HEK293T (cell line): Measurements from ENCODE around the gene TTC28.

ENCODE experiments used
- CTCF ChIA-PET: fragments of 350-600 bp; formaldehyde crosslinking; extraction: SDS; loops from one replicate; lab custom pipeline; 2021; ENCODE audit warnings: antibody characterized with exemption, inconsistent platforms; lab: Yijun Ruan, JAX
- POLR2A ChIA-PET: fragments of 350-600 bp; formaldehyde crosslinking; extraction: SDS; loops from one replicate; lab custom pipeline; 2020; ENCODE audit warnings: antibody characterized with exemption, inconsistent platforms; lab: Yijun Ruan, JAX
- DNase-seq: peaks from one replicate; pipeline ENCODE4 v3.0.0; 2012; ENCODE audit warnings: mixed read lengths; ENCODE audit errors: extremely low spot score
- ARNT ChIP-seq: fragments of 450-650 bp; IDR thresholded peaks from 2 replicates; pipeline ENCODE4 v1.6.1; 2017; ENCODE audit warnings: mild to moderate bottlenecking
- BHLHE40 ChIP-seq: fragments of 450-650 bp; IDR thresholded peaks from 2 replicates; pipeline ENCODE4 v1.6.1; 2016; ENCODE audit warnings: mild to moderate bottlenecking, moderate library complexity, borderline replicate concordance
- CTBP1 ChIP-seq: fragments of 450-650 bp; IDR thresholded peaks from 2 replicates; pipeline ENCODE4 v1.6.1; 2016; ENCODE audit warnings: borderline replicate concordance
- ELF4 ChIP-seq: fragments of 450-650 bp; IDR thresholded peaks from 2 replicates; pipeline ENCODE4 v1.6.1; 2017; ENCODE audit warnings: antibody characterized with exemption
- FOXA1 ChIP-seq: fragments of 450-650 bp; IDR thresholded peaks from 2 replicates; pipeline ENCODE4 v1.6.1; 2016; ENCODE audit warnings: mild to moderate bottlenecking
- FOXK2 ChIP-seq: fragments of 450-650 bp; IDR thresholded peaks from 2 replicates; pipeline ENCODE4 v1.6.1; 2016; ENCODE audit warnings: mild to moderate bottlenecking
- FOXM1 ChIP-seq: fragments of 450-650 bp; IDR thresholded peaks from 2 replicates; pipeline ENCODE4 v1.6.1; 2017; ENCODE audit warnings: mild to moderate bottlenecking, borderline replicate concordance
- HDGF ChIP-seq: fragments of 450-650 bp; IDR thresholded peaks from 2 replicates; pipeline ENCODE4 v1.6.1; 2017; ENCODE audit warnings: antibody characterized with exemption, borderline replicate concordance
- L3MBTL2 ChIP-seq: fragments of 450-650 bp; conservative IDR thresholded peaks from 2 replicates; pipeline ENCODE4 v1.6.1; 2016; ENCODE audit warnings: mild to moderate bottlenecking
- LEF1 ChIP-seq: fragments of 450-650 bp; IDR thresholded peaks from 2 replicates; pipeline ENCODE4 v1.6.1; 2017; ENCODE audit warnings: mild to moderate bottlenecking, borderline replicate concordance
- NFRKB ChIP-seq: fragments of 450-650 bp; IDR thresholded peaks from 2 replicates; pipeline ENCODE4 v1.6.1; 2016; ENCODE audit warnings: mild to moderate bottlenecking, moderate library complexity
- PKNOX1 ChIP-seq: fragments of 450-650 bp; IDR thresholded peaks from 2 replicates; pipeline ENCODE4 v1.6.1; 2016
- SP1 ChIP-seq: fragments of 450-650 bp; IDR thresholded peaks from 2 replicates; pipeline ENCODE4 v1.6.1; 2017
- SUZ12 ChIP-seq: fragments of 450-650 bp; IDR thresholded peaks from 2 replicates; pipeline ENCODE4 v1.6.1; 2016; ENCODE audit warnings: mild to moderate bottlenecking
- TARDBP ChIP-seq: fragments of 450-650 bp; IDR thresholded peaks from 2 replicates; pipeline ENCODE4 v1.6.1; 2016
- ZNF384 ChIP-seq: fragments of 450-650 bp; IDR thresholded peaks from 2 replicates; pipeline ENCODE4 v1.6.1; 2016

Gene TTC28

GRCh38 chr22:28002863-28003565 lies 676.6 kb downstream of the TTC28 start:
- CTCF ChIA-PET, result interaction anchor here (0.9 to 1.2 kb wide), 2 partner anchors 12 to 15 kb away, joined by 3 read pairs; no protein-coding TSS in a partner anchor
- DNase-seq, result no peak
- POLR2A ChIA-PET, result interaction anchor here (0.9 to 1.1 kb wide), 3 partner anchors 19 to 83 kb away, joined by 3 to 4 read pairs (median 3); partner anchors contain the start of gene PITPNB
- no peak for TF ChIP-seq SP1
- TF ChIP-seq BHLHE40, result no peak
- TF ChIP-seq SUZ12, result no peak
- TF ChIP-seq ZNF384, result no peak
- no peak for TF ChIP-seq L3MBTL2
- TF ChIP-seq ARNT, result no peak
- no peak for TF ChIP-seq PKNOX1
- no peak for TF ChIP-seq FOXK2
- no peak for TF ChIP-seq TARDBP

- ChIA-PET CTCF (interaction anchor here (0.9 kb wide), 1 partner anchor 14 kb away, joined by 3 read pairs; no protein-coding TSS in a partner anchor), POLR2A (interaction anchor here (0.9 to 1.0 kb wide), 2 partner anchors 18 to 83 kb away, joined by 3 read pairs; partner anchors contain the start of gene PITPNB)
- TF ChIP-seq FOXM1 (no peak), BHLHE40 (no peak), SUZ12 (no peak), CTBP1 (no peak), ELF4 (no peak), ARNT (no peak), ZNF384 (no peak), L3MBTL2 (no peak), HDGF (no peak), PKNOX1 (no peak), LEF1 (no peak), NFRKB (no peak), TARDBP (no peak)
- DNase-seq, result no peak
Observed at GRCh38 chr22:28002181-28002700, 677.4 kb downstream of the TTC28 start.

- no peak for TF ChIP-seq L3MBTL2
- TF ChIP-seq ZNF384, result no peak
- TF ChIP-seq TARDBP, result no peak
- TF ChIP-seq FOXM1, result no peak
- no peak for TF ChIP-seq CTBP1
- TF ChIP-seq PKNOX1, result no peak
- DNase-seq, result no peak
- ChIA-PET CTCF (no interaction called here), POLR2A (no interaction called here)
Observed at GRCh38 chr22:28001171-28001835, 678.3 kb downstream of the TTC28 start.

GRCh38 chr22:28000361-28000760 lies 679.3 kb downstream of the TTC28 start:
- POLR2A ChIA-PET, result interaction anchor here (0.7 kb wide), 1 partner anchor 148 kb away, joined by 3 read pairs; no protein-coding TSS in a partner anchor
- CTCF ChIA-PET, result no interaction called here
- TF ChIP-seq NFRKB, result no peak
- no peak for DNase-seq

GRCh38 chr22:27999876-28000275 lies 679.8 kb downstream of the TTC28 start:
- ChIA-PET CTCF (no interaction called here), POLR2A (interaction anchor here (0.7 kb wide), 1 partner anchor 147 kb away, joined by 3 read pairs; no protein-coding TSS in a partner anchor)
- TF ChIP-seq HDGF (no peak), LEF1 (no peak), NFRKB (no peak), TARDBP (no peak)
- DNase-seq, result no peak

- DNase-seq, result no peak
- POLR2A ChIA-PET, result interaction anchor here (0.8 kb wide), 1 partner anchor 80 kb away, joined by 3 read pairs; the partner anchor contains the start of gene PITPNB
- CTCF ChIA-PET, result interaction anchor here (0.7 kb wide), 1 partner anchor 1242 kb away, joined by 3 read pairs; no protein-coding TSS in a partner anchor
- TF ChIP-seq FOXA1, result no peak
- no peak for TF ChIP-seq LEF1
- no peak for TF ChIP-seq BHLHE40
- no peak for TF ChIP-seq ELF4
- TF ChIP-seq FOXM1, result no peak
- no peak for TF ChIP-seq PKNOX1
- TF ChIP-seq SUZ12, result no peak
- TF ChIP-seq ARNT, result no peak
- no peak for TF ChIP-seq HDGF
- TF ChIP-seq CTBP1, result no peak
- TF ChIP-seq ZNF384, result no peak
- TF ChIP-seq TARDBP, result no peak
- TF ChIP-seq L3MBTL2, result no peak
- TF ChIP-seq NFRKB, result no peak
- no peak for TF ChIP-seq SP1
- no peak for TF ChIP-seq FOXK2
Observed at GRCh38 chr22:27998511-27999410, 680.9 kb downstream of the TTC28 start.
